Psoas muscle (tissue), 8 donors: ENCODE results near the gene PYGO2. TPM values are rescaled to one million over a fixed set of nuclear protein-coding genes. Genes with fewer than 3 reads are reported as not detected.
A peak's percentile ranks its signal among the peaks of the same experiment; 100 is the strongest.
"Not testable (repeated sequence)": the region's sequence is repeated elsewhere in the genome, so short reads cannot be mapped to it uniquely, and the experiment has no call there.

Experiments
- ATAC-seq, 4 donors: fragments of 200-7000 bp; cut with Tn5 transposase; one replicate each; pipeline ENCODE4 v1.9.1; 2020; ENCODE audit warnings: moderate library complexity in 3 of 4, mild to moderate bottlenecking in 2 of 4
- DNase-seq, 2 donors: peaks; one replicate each; pipeline ENCODE4 v3.0.0-alpha.2; 2020
- H3K27ac ChIP-seq: fragments of 200-600 bp; one replicate; pipeline ENCODE4 v1.8.0; 2022
- H3K27me3 ChIP-seq, 3 donors: fragments of 200-600 bp in 1 of 3; one replicate each; pipeline versions ENCODE4 v1.6.1 to v1.8.0; 2013 to 2022; ENCODE audit warnings: low read length in 2 of 3, mild to moderate bottlenecking in 2 of 3, moderate library complexity in 1 of 3; ENCODE audit not compliant: insufficient read depth in 3 of 3
- H3K36me3 ChIP-seq, 2 donors: fragments of 200-600 bp in 1 of 2; one replicate each; pipeline versions ENCODE4 v1.6.1 to v1.8.0; 2013 to 2022; ENCODE audit warnings: low read depth in 1 of 2, mild to moderate bottlenecking in 1 of 2, moderate library complexity in 1 of 2; ENCODE audit not compliant: insufficient read depth in 1 of 2
- H3K4me1 ChIP-seq: fragments of 200-600 bp; one replicate; pipeline ENCODE4 v1.8.0; 2022
- H3K4me3 ChIP-seq: fragments of 200-600 bp; one replicate; pipeline ENCODE4 v1.8.0; 2022; ENCODE audit warnings: mild to moderate bottlenecking
- H3K9me3 ChIP-seq: fragments of 200-600 bp; one replicate; pipeline ENCODE4 v1.8.0; 2022
- WGBS, 3 donors: extraction: QIAGEN DNeasy Blood & Tissue Kit; methylation state at CpG; one replicate each; pipeline versions ENCODE4 v1.1.6 to v1.1.7; 2013; 5-methylcytosine and 5-hydroxymethylcytosine counted together
- intact Hi-C, 2 donors: fragments of 100-400 bp; cut with DNase I; formaldehyde crosslinking; loops; one replicate each; pipeline versions ENCODE4 v1.11.0 to v1.14.2; 2022
- polyA plus RNA-seq, 3 donors: library from polyadenylated mRNA; stranded (reverse); fragments of 200-250 nt; gene quantifications; one replicate each; pipeline ENCODE4 v1.2.3, GENCODE V29; 2013
- total RNA-seq, 4 donors: library from RNA; stranded (reverse); fragmentation: NEBNext Ultra II Directional in 2 of 4; extraction: Animal tissue kit (Norgen Biotek cat#: 25700) in 2 of 4; gene quantifications; one replicate each; pipeline versions ENCODE4 v1.2.1 to v1.2.4, GENCODE V29; 2021 to 2023
- TF ChIP-seq, protein P1 (sequence below): fragments of 200-600 bp; IDR thresholded peaks from one replicate; pipeline ENCODE4 v1.8.0; 2022; ENCODE audit warnings: antibody characterized with exemption
- donor health status: healthy with polysubstance abuse.
- donor health status: DM: no; HTN: no; CAD: no; lungs with moderate emphysema.
- donor health status: Bipolar disorder and iron deficiency.
- donor health status: healthy.
- donor health status: DM: yes; HTN: yes; CAD: no.
- donor health status: DM: no; HTN: no; CAD: no.
- donor health status: DM: no; HTN: no; CAD: no.
- donor health status: DM: yes; HTN: yes; CAD: no.

The PYGO2 gene
- total and polyA plus RNA-seq, 7 donors: 13.1 to 24.0 (median 16.9) TPM

- DNase-seq (peak in 1 of 2 donors; percentile 48), ATAC-seq (no peak)
- H3K36me3 ChIP-seq: peaks cover 0 to 33% of the 10 kb centered on the region in 2 donors
- WGBS, 3 donors: 81 to 84% (median 82%) methylated on average over 15 to 17 of the region's 17 CpGs
- H3K4me3 ChIP-seq: no peak overlapping the region
- peaks cover 12% of the 10 kb centered on the region for H3K4me1 ChIP-seq
- H3K27me3 ChIP-seq: no peaks in the 10 kb centered on the region
- no peak overlapping the region for H3K27ac ChIP-seq
- TF ChIP-seq, protein P1, sequence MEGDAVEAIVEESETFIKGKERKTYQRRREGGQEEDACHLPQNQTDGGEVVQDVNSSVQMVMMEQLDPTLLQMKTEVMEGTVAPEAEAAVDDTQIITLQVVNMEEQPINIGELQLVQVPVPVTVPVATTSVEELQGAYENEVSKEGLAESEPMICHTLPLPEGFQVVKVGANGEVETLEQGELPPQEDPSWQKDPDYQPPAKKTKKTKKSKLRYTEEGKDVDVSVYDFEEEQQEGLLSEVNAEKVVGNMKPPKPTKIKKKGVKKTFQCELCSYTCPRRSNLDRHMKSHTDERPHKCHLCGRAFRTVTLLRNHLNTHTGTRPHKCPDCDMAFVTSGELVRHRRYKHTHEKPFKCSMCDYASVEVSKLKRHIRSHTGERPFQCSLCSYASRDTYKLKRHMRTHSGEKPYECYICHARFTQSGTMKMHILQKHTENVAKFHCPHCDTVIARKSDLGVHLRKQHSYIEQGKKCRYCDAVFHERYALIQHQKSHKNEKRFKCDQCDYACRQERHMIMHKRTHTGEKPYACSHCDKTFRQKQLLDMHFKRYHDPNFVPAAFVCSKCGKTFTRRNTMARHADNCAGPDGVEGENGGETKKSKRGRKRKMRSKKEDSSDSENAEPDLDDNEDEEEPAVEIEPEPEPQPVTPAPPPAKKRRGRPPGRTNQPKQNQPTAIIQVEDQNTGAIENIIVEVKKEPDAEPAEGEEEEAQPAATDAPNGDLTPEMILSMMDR: no peak
- intact Hi-C loops: no loop called here
- no peaks in the 10 kb centered on the region for H3K9me3 ChIP-seq
Observed at GRCh38 chr1:154988058-154988954, 26.7 kb upstream of the PYGO2 start.

DNA sequence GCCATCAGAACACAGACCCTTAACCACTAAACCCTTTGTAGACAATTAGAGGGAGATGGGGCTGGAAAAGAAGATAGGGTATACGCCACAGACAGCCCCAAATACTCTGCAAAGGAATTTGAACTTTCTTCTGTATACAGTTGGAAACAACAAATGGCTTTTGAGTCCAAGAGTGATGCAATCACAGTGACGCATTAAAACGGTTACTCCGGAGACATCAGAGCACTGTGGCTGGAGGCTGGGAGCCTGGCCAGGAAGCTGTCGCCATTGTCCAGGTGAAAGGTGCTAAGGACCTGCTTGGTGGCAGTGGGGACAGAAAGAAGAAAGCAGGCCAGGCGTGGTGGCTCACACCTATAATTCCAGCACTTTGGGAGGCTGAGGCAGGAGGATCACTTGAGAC, 25.7 kb upstream of the PYGO2 start:
- H3K4me1 ChIP-seq: peaks cover 18% of the 10 kb centered on the region
- TF ChIP-seq, protein P1: no peak
- no peak overlapping the region for H3K4me3 ChIP-seq
- H3K27me3 ChIP-seq: no peaks in the 10 kb centered on the region
- DNase-seq: peak in 1 of 2 donors; percentile 47
- intact Hi-C loops: no loop called here
- WGBS, 3 donors: 62 to 68% (median 63%) methylated on average over 6 of the region's 6 CpGs
- H3K36me3 ChIP-seq: peaks cover 0 to 33% of the 10 kb centered on the region in 2 donors
- H3K27ac ChIP-seq: peak overlapping the region; percentile 36
- no peak for ATAC-seq
- H3K9me3 ChIP-seq: no peaks in the 10 kb centered on the region

GRCh38 chr1:154986736-154987135, 25.2 kb upstream of the PYGO2 start:
- intact Hi-C loops, ATAC-seq: not testable (repeated sequence)
- 89 to 94% (median 89%) methylated on average over 4 of the region's 4 CpGs for WGBS, 3 donors

GRCh38 chr1:154983776-154984466, 22.3 kb upstream of the PYGO2 start:
- H3K27ac ChIP-seq: peak overlapping the region; percentile 75
- WGBS, 3 donors: 13 to 17% (median 16%) methylated on average over 16 to 17 of the region's 17 CpGs
- no peaks in the 10 kb centered on the region for H3K9me3 ChIP-seq
- TF ChIP-seq, protein P1: no peak
- H3K27me3 ChIP-seq: no peaks in the 10 kb centered on the region
- peaks cover 3 to 18% of the 10 kb centered on the region in 2 donors for H3K36me3 ChIP-seq
- DNase-seq (peak; percentile 9 to 49), ATAC-seq (no peak)
- intact Hi-C loops: no loop called here
- H3K4me3 ChIP-seq: peak overlapping the region; percentile 72
- H3K4me1 ChIP-seq: peaks cover 22% of the 10 kb centered on the region

More at GRCh38 chr1:154986736-154987135, 25.2 kb upstream of the PYGO2 start:
- H3K4me1 ChIP-seq: peaks cover 22% of the 10 kb centered on the region
- H3K27ac ChIP-seq, H3K9me3 ChIP-seq, H3K27me3 ChIP-seq, H3K4me3 ChIP-seq: not testable (repeated sequence)
- DNase-seq: peak in 1 of 2 donors; percentile 2
- peaks cover 0 to 32% of the 10 kb centered on the region in 2 donors for H3K36me3 ChIP-seq
